K562 (cell line): ENCODE results near the gene CD34. TPM values are rescaled to one million over a fixed set of nuclear protein-coding genes. Genes with fewer than 3 reads are reported as not detected.

Source experiments
- ARID2 ChIP-seq: fragments of 450-650 bp; IDR thresholded peaks from 2 replicates; pipeline ENCODE4 v1.6.1; 2017; ENCODE audit warnings: antibody characterized with exemption, mild to moderate bottlenecking
- BCOR ChIP-seq: fragments of 450-650 bp; IDR thresholded peaks from 2 replicates; pipeline ENCODE4 v1.6.1; 2016
- HDAC6 ChIP-seq: IDR thresholded peaks from 2 replicates; pipeline ENCODE4 v1.6.1; 2012; ENCODE audit warnings: low read depth, mild to moderate bottlenecking, control low read depth, inconsistent platforms, low read length, moderate library complexity
- IRF1 ChIP-seq: sonication (generic); formaldehyde crosslinking; IDR thresholded peaks from 2 replicates; pipeline ENCODE4 v1.8.0; 2022; ENCODE audit warnings: missing genetic modification reagents, mild to moderate bottlenecking, borderline replicate concordance
- LARP7 ChIP-seq: fragments of 450-650 bp; IDR thresholded peaks from 2 replicates; pipeline ENCODE4 v1.6.1; 2016
- MEIS2 ChIP-seq: fragments of 450-650 bp; IDR thresholded peaks from 2 replicates; pipeline ENCODE4 v1.6.1; 2014; ENCODE audit warnings: mild to moderate bottlenecking; ENCODE audit not compliant: partially characterized antibody
- NFRKB ChIP-seq: fragments of 450-650 bp; IDR thresholded peaks from 2 replicates; pipeline ENCODE4 v1.6.1; 2016; ENCODE audit warnings: low read depth
- RBM22 ChIP-seq: fragments of 200-400 bp; formaldehyde crosslinking; IDR thresholded peaks from 2 replicates; pipeline ENCODE4 v1.6.1; 2018; ENCODE audit warnings: low read length, low read depth; ENCODE audit not compliant: poor library complexity, severe bottlenecking
- SFPQ ChIP-seq: fragments of 200-400 bp; formaldehyde crosslinking; IDR thresholded peaks from 2 replicates; pipeline ENCODE4 v1.6.1; 2017; ENCODE audit warnings: mild to moderate bottlenecking, low read depth, low read length, moderate library complexity
- SOX6 ChIP-seq: fragments of 450-650 bp; IDR thresholded peaks from 2 replicates; pipeline ENCODE4 v1.6.1; 2014; ENCODE audit warnings: mild to moderate bottlenecking
- TCF3 ChIP-seq: sonication (generic); formaldehyde crosslinking; IDR thresholded peaks from 2 replicates; pipeline ENCODE4 v1.4.0; 2020; ENCODE audit warnings: mild to moderate bottlenecking, missing genetic modification reagents
- ZC3H11A ChIP-seq: IDR thresholded peaks from 2 replicates; pipeline ENCODE4 v1.6.1; 2012; ENCODE audit warnings: low read depth, low read length, improper control_type of control experiment
- ZFX ChIP-seq: sonication (generic); formaldehyde crosslinking; IDR thresholded peaks from 2 replicates; pipeline ENCODE4 v1.8.0; 2022; ENCODE audit warnings: mild to moderate bottlenecking, missing genetic modification reagents, moderate library complexity
- ZNF133 ChIP-seq: fragments of 250-450 bp; sonication (Bioruptor Pico); IDR thresholded peaks from 2 replicates; pipeline ENCODE4 v1.4.0; 2020; ENCODE audit warnings: mild to moderate bottlenecking
- ZNF444 ChIP-seq: fragments of 250-450 bp; sonication (Bioruptor Pico); IDR thresholded peaks from 2 replicates; pipeline ENCODE4 v1.4.0; 2020; ENCODE audit warnings: mild to moderate bottlenecking, moderate library complexity
- polyA plus RNA-seq, 8 experiments: library from polyadenylated mRNA; depleted of rRNA in 4 of 8; stranded (reverse) in 5 of 8; unstranded in 3 of 8; fragments of >200 nt; fragmentation: Nextera tagmentation in 2 of 8; fragmentation: Illumina TruSeq in 1 of 8; extraction: Ambion mirVana in 2 of 8; extraction: Trizol in 1 of 8; gene quantifications; 2 replicates each; pipeline versions ENCODE4 v1.2.1 to v1.2.3, GENCODE V29; 2011 to 2014; ENCODE audit warnings: inconsistent platforms in 1 of 8, missing spikeins in 1 of 8
- total RNA-seq, 7 experiments: library from RNA; depleted of rRNA in 6 of 7; stranded (reverse); fragments of >200 nt in 6 of 7; fragmentation: Illumina TruSeq in 2 of 7; extraction: Trizol in 2 of 7; gene quantifications; 2 replicates each; pipeline versions ENCODE4 v1.2.1 to v1.2.3, GENCODE V29; 2011 to 2021; ENCODE audit warnings: low replicate concordance in 1 of 7
- TF ChIP-seq, protein P1 (sequence below): sonication (generic); formaldehyde crosslinking; IDR thresholded peaks from 2 replicates; pipeline ENCODE4 v1.8.0; 2023; ENCODE audit warnings: mild to moderate bottlenecking, missing genetic modification reagents
- TF ChIP-seq, protein P2 (sequence below): fragments of 450-650 bp; formaldehyde crosslinking; IDR thresholded peaks from 2 replicates; pipeline ENCODE4 v1.4.0; 2020; ENCODE audit warnings: mild to moderate bottlenecking, moderate library complexity

The CD34 gene
- total and polyA plus RNA-seq, 9 of the 15 experiments (the other 6 are each of a cell fraction or from before 2014, with no cell fraction given), result not detected

DNA sequence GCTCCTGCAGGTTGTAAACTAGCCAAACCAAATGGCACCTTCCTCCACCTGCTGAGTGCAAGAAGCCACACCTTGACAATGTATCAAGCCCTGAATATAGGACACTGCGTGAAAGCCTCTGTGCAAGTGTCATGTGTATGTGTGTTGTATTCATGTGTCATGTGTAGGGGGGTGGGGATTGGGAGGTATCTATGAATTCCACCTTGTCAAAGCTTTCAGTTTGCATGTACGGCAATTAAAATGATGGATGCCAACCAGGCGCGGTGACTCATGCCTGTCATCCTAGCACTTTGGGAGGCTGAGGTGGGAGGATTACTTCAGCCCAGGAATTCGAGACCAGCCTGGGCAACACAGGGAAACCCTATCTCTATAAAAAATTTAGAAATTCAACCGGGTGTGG, 19.8 kb downstream of the CD34 start (continued):
- TF ChIP-seq, protein P1, sequence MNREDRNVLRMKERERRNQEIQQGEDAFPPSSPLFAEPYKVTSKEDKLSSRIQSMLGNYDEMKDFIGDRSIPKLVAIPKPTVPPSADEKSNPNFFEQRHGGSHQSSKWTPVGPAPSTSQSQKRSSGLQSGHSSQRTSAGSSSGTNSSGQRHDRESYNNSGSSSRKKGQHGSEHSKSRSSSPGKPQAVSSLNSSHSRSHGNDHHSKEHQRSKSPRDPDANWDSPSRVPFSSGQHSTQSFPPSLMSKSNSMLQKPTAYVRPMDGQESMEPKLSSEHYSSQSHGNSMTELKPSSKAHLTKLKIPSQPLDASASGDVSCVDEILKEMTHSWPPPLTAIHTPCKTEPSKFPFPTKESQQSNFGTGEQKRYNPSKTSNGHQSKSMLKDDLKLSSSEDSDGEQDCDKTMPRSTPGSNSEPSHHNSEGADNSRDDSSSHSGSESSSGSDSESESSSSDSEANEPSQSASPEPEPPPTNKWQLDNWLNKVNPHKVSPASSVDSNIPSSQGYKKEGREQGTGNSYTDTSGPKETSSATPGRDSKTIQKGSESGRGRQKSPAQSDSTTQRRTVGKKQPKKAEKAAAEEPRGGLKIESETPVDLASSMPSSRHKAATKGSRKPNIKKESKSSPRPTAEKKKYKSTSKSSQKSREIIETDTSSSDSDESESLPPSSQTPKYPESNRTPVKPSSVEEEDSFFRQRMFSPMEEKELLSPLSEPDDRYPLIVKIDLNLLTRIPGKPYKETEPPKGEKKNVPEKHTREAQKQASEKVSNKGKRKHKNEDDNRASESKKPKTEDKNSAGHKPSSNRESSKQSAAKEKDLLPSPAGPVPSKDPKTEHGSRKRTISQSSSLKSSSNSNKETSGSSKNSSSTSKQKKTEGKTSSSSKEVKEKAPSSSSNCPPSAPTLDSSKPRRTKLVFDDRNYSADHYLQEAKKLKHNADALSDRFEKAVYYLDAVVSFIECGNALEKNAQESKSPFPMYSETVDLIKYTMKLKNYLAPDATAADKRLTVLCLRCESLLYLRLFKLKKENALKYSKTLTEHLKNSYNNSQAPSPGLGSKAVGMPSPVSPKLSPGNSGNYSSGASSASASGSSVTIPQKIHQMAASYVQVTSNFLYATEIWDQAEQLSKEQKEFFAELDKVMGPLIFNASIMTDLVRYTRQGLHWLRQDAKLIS, result no peak
- TF ChIP-seq ARID2, result no peak
- no peak for TF ChIP-seq BCOR
- no peak for TF ChIP-seq LARP7
- no peak for TF ChIP-seq SOX6
- TF ChIP-seq SFPQ, result no peak
- no peak for TF ChIP-seq IRF1 (CRISPR knock-in tag)
- no peak for TF ChIP-seq ZNF133 (CRISPR knock-in tag)
- peak; percentile 84 for TF ChIP-seq MEIS2
- TF ChIP-seq HDAC6, result no peak
- no peak for TF ChIP-seq ZNF444 (CRISPR knock-in tag)
- no peak for TF ChIP-seq NFRKB
- TF ChIP-seq, protein P2, sequence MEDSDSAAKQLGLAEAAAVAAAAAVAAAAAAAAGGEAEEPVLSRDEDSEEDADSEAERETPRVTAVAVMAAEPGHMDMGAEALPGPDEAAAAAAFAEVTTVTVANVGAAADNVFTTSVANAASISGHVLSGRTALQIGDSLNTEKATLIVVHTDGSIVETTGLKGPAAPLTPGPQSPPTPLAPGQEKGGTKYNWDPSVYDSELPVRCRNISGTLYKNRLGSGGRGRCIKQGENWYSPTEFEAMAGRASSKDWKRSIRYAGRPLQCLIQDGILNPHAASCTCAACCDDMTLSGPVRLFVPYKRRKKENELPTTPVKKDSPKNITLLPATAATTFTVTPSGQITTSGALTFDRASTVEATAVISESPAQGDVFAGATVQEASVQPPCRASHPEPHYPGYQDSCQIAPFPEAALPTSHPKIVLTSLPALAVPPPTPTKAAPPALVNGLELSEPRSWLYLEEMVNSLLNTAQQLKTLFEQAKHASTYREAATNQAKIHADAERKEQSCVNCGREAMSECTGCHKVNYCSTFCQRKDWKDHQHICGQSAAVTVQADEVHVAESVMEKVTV, result no peak
- 0 out of 2 replicates have a peak, but pooled peaks have one; percentile 13 for TF ChIP-seq ZFX (CRISPR knock-in tag)
- TF ChIP-seq TCF3 (CRISPR knock-in tag), result peak; percentile 52; the same call in 1 of the 2 replicates
- TF ChIP-seq RBM22, result no peak
- no peak for TF ChIP-seq ZC3H11A
